Endothelial cell of umbilical vein (primary cell): ENCODE results near the gene LRRC31. TPM values are rescaled to one million over a fixed set of nuclear protein-coding genes. Genes with fewer than 3 reads are reported as not detected.
A peak's percentile ranks its signal among the peaks of the same experiment; 100 is the strongest.

Source experiments
- BruUV-seq: library from RNA; stranded (reverse); fragments of 400-500 nt; replicated peaks from 2 replicates; lab custom pipeline; 2021; lab: Mats Ljungman, UMichigan
- CTCF ChIA-PET: fragments of 300-600, 350-600 bp; sonication (Branson Sonifier 250); formaldehyde crosslinking; loops from one replicate; lab custom pipeline; 2021; ENCODE audit warnings: antibody characterized with exemption, inconsistent platforms; lab: Charles Lee
- POLR2A ChIA-PET: fragments of 300-600, 350-600 bp; sonication (Branson Sonifier 250); formaldehyde crosslinking; loops from one replicate; lab custom pipeline; 2021; ENCODE audit warnings: antibody characterized with exemption, inconsistent platforms; lab: Charles Lee
- DNase-seq: peaks from one replicate; pipeline ENCODE4 v3.0.0-alpha.2; 2011; ENCODE audit warnings: low read depth, low spot score
- FAIRE-seq: peaks from 2 replicates; lab custom pipeline; 2011; peaks lifted over from hg19 to GRCh38; lab: Jason Lieb, UNC
- H2AFZ ChIP-seq: 2 replicates; pipeline ENCODE4 v1.6.0; 2012; ENCODE audit warnings: low read depth, low read length, control low read depth, inconsistent platforms
- H3K27ac ChIP-seq: 2 replicates; pipeline ENCODE4 v1.5.1; 2011; ENCODE audit warnings: low read depth, mild to moderate bottlenecking, control low read depth, low read length, moderate library complexity; ENCODE audit not compliant: insufficient read depth
- H3K27me3 ChIP-seq, 2 experiments: 2 replicates each; pipeline versions ENCODE4 v1.6.0 to v1.6.1; 2011; ENCODE audit warnings: low read length in 2 of 2, mixed read lengths in 1 of 2; ENCODE audit not compliant: control insufficient read depth in 2 of 2, insufficient read depth in 2 of 2
- H3K36me3 ChIP-seq, 2 experiments: 2 replicates in 1 of 2; 3 replicates in 1 of 2; pipeline ENCODE4 v1.5.1; 2011; ENCODE audit warnings: low read length in 2 of 2, mild to moderate bottlenecking in 1 of 2, moderate library complexity in 1 of 2; ENCODE audit not compliant: control insufficient read depth in 2 of 2, insufficient read depth in 2 of 2; ENCODE audit errors: extremely low read depth in 1 of 2
- H3K4me1 ChIP-seq: 3 replicates; pipeline ENCODE4 v1.5.1; 2011; ENCODE audit warnings: mild to moderate bottlenecking, low read length; ENCODE audit not compliant: control insufficient read depth, insufficient read depth; ENCODE audit errors: extremely low read depth
- H3K4me2 ChIP-seq: 2 replicates; pipeline ENCODE4 v1.6.1; 2011; ENCODE audit warnings: low read length, control low read depth, mixed read lengths; ENCODE audit not compliant: insufficient read depth
- H3K4me3 ChIP-seq, 3 experiments: fragments of 200-600 bp in 1 of 3; sonication (generic), shearing (Covaris generic) in 1 of 3; replicated peaks in 1 of 3; 2 replicates each; pipeline ENCODE4 v1.5.1; 2011 to 2016; ENCODE audit warnings: control low read depth in 3 of 3, low read length in 3 of 3, mild to moderate bottlenecking in 2 of 3, inconsistent platforms in 1 of 3, low read depth in 1 of 3, moderate library complexity in 1 of 3; ENCODE audit not compliant: insufficient read depth in 1 of 3
- H3K79me2 ChIP-seq: 2 replicates; pipeline ENCODE4 v1.6.0; 2012; ENCODE audit warnings: low read length, inconsistent platforms; ENCODE audit not compliant: control insufficient read depth, insufficient read depth
- H3K9ac ChIP-seq: replicated peaks from 2 replicates; pipeline ENCODE3; 2011; ENCODE audit warnings: low read length, control low read depth; ENCODE audit not compliant: insufficient read depth; ENCODE audit errors: extremely low read depth
- H3K9me1 ChIP-seq: replicated peaks from 3 replicates; pipeline ENCODE4 v1.6.0; 2011; ENCODE audit warnings: mild to moderate bottlenecking, low read length; ENCODE audit not compliant: control insufficient read depth, insufficient read depth; ENCODE audit errors: extremely low read depth
- H3K9me3 ChIP-seq: replicated peaks from 2 replicates; pipeline ENCODE4 v1.5.1; 2012; ENCODE audit warnings: low read length, inconsistent platforms; ENCODE audit not compliant: control insufficient read depth, insufficient read depth
- H4K20me1 ChIP-seq: replicated peaks from 2 replicates; pipeline ENCODE3; 2011; ENCODE audit warnings: mild to moderate bottlenecking, low read length; ENCODE audit not compliant: control insufficient read depth, insufficient read depth; ENCODE audit errors: extremely low read depth
- EZH2 ChIP-seq: IDR thresholded peaks from 2 replicates; pipeline ENCODE4 v1.6.1; 2012; ENCODE audit warnings: borderline replicate concordance, low read depth, mild to moderate bottlenecking, moderate library complexity, low read length, inconsistent platforms; ENCODE audit not compliant: severe bottlenecking
- JUN ChIP-seq: IDR thresholded peaks from 2 replicates; pipeline ENCODE4 v1.6.1; 2011; ENCODE audit warnings: borderline replicate concordance, low read depth; ENCODE audit not compliant: insufficient read length, insufficient read depth
- dilution Hi-C: fragments of 300-500 bp; cut with MboI; formaldehyde crosslinking; loops from one replicate; pipeline ENCODE4 v1.15.0; 2019; ENCODE audit warnings: low sequenced_read_pairs; ENCODE audit not compliant: extremely low pct_ligation_motif_present
- intact Hi-C: fragments of 100-400 bp; cut with micrococcal nuclease; formaldehyde crosslinking; loops from one replicate; pipeline ENCODE4 v1.10.0; 2022
- polyA plus RNA-seq, 4 experiments: library from polyadenylated mRNA; depleted of rRNA in 3 of 4; stranded (reverse) in 3 of 4; unstranded in 1 of 4; fragments of >200 nt; gene quantifications; 2 replicates each; pipeline versions ENCODE4 v1.2.1 to v1.2.3, GENCODE V29; 2011 to 2012; ENCODE audit warnings: missing spikeins in 1 of 4
- total RNA-seq: library from RNA; stranded (reverse); gene quantifications from 2 replicates; pipeline ENCODE4 v1.2.3, GENCODE V29; 2021
- TF ChIP-seq, protein P1 (sequence below): IDR thresholded peaks from 2 replicates; pipeline ENCODE4 v1.6.1; 2011; ENCODE audit not compliant: insufficient read depth, insufficient read length
- TF ChIP-seq, protein P2 (sequence below), 2 donors: IDR thresholded peaks; 1 replicate in 1 of 2; 2 replicates in 1 of 2; pipeline ENCODE4 v1.5.1; 2011; ENCODE audit warnings: low read length in 2 of 2, mild to moderate bottlenecking in 2 of 2, moderate library complexity in 2 of 2, control low read depth in 1 of 2, inconsistent platforms in 1 of 2, low read depth in 1 of 2; ENCODE audit not compliant: insufficient read depth in 1 of 2; ENCODE audit errors: extremely low read depth in 1 of 2

The LRRC31 gene
- total and polyA plus RNA-seq, 2 donors (not counting 3 experiments of a cell fraction or from before 2014, with no cell fraction given): not detected

DNA sequence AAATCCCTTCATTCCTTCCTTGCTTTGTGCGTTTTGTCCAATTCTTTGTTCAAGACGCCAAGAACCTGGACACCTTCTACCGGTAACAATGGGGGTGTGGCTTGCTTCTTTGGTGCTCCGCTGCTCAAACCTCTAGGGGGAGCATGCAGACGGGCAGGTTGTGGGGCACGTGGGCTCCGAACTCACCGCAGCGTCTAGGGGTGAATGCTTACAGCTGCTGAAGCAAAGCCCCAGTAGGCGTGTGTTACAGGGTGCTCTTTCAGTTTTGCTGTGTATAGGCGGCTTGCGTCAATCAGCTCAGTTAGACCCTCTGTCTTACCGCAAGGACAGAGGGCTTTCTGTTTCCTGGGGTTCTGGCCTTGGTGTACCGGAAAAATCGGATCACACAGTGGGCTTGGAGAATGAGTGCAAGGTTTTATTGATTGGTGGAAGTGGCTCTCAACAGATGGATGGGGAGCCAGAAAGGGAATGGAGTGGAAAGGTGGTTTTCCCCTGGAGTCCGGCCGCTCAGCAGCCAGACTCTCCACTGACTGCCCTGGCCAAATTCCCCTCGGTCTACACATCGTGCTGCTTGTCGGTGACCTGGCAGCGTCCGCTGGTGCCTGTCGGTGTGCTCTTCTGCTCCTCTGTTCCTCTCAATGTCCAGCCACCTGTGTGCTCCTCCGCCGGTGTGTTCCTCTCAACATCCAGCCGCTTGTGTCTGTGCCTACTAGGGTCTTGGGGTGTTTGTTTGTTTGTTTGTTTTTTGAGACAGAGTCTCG, 55.8 kb downstream of the LRRC31 start:
- FAIRE-seq: no peak
- ChIA-PET POLR2A (no interaction called here), CTCF (no interaction called here)
- peaks cover 4% of the 10 kb centered on the region for H3K9me3 ChIP-seq
- H3K36me3 ChIP-seq: no peaks in the 10 kb centered on the region
- peak overlapping the region; percentile 4 to 48 (median 44) for H3K4me3 ChIP-seq
- intact Hi-C loops (loop anchor here (2.0 kb wide), 1 partner anchor 41 kb away; the partner anchor contains the start of gene MYNN), dilution Hi-C loops (no loop called here)
- DNase-seq: peak; percentile 28
- peaks cover 3 to 8% of the 10 kb centered on the region in 2 experiments for H3K27me3 ChIP-seq
- peaks cover 15% of the 10 kb centered on the region for H3K4me1 ChIP-seq
- peak overlapping the region; percentile 95 for H2AFZ ChIP-seq
- H3K27ac ChIP-seq: no peak overlapping the region
- BruUV-seq: no TSS peak
- H4K20me1 ChIP-seq: no peaks in the 10 kb centered on the region
- TF ChIP-seq JUN (no peak), EZH2 (no peak)
- TF ChIP-seq, protein P1, sequence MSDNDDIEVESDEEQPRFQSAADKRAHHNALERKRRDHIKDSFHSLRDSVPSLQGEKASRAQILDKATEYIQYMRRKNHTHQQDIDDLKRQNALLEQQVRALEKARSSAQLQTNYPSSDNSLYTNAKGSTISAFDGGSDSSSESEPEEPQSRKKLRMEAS: peak; percentile 16
- TF ChIP-seq, protein P2, sequence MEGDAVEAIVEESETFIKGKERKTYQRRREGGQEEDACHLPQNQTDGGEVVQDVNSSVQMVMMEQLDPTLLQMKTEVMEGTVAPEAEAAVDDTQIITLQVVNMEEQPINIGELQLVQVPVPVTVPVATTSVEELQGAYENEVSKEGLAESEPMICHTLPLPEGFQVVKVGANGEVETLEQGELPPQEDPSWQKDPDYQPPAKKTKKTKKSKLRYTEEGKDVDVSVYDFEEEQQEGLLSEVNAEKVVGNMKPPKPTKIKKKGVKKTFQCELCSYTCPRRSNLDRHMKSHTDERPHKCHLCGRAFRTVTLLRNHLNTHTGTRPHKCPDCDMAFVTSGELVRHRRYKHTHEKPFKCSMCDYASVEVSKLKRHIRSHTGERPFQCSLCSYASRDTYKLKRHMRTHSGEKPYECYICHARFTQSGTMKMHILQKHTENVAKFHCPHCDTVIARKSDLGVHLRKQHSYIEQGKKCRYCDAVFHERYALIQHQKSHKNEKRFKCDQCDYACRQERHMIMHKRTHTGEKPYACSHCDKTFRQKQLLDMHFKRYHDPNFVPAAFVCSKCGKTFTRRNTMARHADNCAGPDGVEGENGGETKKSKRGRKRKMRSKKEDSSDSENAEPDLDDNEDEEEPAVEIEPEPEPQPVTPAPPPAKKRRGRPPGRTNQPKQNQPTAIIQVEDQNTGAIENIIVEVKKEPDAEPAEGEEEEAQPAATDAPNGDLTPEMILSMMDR (IDR thresholded peaks at IDR 0.05; ENCODE audit: extremely low read depth in 1 of 2, insufficient read depth in 1 of 2, low read depth in 1 of 2, low read length in 2 of 2): peak in 1 of 2 donors; percentile 59
- H3K9me1 ChIP-seq: no peaks in the 10 kb centered on the region
- H3K4me2 ChIP-seq: peak overlapping the region; percentile 74
- no peaks in the 10 kb centered on the region for H3K79me2 ChIP-seq
- no peak overlapping the region for H3K9ac ChIP-seq
